ENCODE measurements around the gene CFAP65.

CFAP65 gene, protein sequence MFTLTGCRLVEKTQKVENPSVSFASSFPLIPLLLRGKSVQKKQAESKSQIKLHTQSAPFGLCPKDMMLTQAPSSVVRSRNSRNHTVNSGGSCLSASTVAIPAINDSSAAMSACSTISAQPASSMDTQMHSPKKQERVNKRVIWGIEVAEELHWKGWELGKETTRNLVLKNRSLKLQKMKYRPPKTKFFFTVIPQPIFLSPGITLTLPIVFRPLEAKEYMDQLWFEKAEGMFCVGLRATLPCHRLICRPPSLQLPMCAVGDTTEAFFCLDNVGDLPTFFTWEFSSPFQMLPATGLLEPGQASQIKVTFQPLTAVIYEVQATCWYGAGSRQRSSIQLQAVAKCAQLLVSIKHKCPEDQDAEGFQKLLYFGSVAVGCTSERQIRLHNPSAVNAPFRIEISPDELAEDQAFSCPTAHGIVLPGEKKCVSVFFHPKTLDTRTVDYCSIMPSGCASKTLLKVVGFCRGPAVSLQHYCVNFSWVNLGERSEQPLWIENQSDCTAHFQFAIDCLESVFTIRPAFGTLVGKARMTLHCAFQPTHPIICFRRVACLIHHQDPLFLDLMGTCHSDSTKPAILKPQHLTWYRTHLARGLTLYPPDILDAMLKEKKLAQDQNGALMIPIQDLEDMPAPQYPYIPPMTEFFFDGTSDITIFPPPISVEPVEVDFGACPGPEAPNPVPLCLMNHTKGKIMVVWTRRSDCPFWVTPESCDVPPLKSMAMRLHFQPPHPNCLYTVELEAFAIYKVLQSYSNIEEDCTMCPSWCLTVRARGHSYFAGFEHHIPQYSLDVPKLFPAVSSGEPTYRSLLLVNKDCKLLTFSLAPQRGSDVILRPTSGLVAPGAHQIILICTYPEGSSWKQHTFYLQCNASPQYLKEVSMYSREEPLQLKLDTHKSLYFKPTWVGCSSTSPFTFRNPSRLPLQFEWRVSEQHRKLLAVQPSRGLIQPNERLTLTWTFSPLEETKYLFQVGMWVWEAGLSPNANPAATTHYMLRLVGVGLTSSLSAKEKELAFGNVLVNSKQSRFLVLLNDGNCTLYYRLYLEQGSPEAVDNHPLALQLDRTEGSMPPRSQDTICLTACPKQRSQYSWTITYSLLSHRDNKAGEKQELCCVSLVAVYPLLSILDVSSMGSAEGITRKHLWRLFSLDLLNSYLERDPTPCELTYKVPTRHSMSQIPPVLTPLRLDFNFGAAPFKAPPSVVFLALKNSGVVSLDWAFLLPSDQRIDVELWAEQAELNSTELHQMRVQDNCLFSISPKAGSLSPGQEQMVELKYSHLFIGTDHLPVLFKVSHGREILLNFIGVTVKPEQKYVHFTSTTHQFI (N-terminal part only)

DNA sequence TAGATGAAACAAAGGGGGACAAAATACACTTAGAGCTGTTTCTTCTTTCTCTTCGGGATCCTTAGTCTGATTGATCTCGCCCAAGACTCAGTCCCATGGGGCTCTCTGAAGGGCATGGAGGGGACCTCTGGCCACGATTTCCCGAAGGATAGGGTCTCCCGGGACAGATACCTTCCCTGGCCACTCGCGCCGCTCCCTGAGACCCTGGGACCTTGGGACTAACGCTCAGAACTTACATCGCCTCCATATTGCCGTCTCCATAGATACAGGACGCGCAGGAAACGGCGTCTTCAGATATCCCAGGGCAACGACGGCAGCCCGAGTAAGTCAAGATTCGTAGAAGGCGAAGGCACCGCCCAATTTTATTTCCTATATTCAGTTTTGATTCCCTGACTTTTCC lies at the start of gene CFAP65:
Gene CFAP65, minus strand, starts transcription at position 265 of the 400 bp plus-strand sequence. CDS start 2,468 bp downstream, outside the sequence.
- H3K4me3 ChIP-seq (ENCODE audit: low read depth, low read length), result no peak within 1 kb of the TSS
- TF ChIP-seq, protein P1, sequence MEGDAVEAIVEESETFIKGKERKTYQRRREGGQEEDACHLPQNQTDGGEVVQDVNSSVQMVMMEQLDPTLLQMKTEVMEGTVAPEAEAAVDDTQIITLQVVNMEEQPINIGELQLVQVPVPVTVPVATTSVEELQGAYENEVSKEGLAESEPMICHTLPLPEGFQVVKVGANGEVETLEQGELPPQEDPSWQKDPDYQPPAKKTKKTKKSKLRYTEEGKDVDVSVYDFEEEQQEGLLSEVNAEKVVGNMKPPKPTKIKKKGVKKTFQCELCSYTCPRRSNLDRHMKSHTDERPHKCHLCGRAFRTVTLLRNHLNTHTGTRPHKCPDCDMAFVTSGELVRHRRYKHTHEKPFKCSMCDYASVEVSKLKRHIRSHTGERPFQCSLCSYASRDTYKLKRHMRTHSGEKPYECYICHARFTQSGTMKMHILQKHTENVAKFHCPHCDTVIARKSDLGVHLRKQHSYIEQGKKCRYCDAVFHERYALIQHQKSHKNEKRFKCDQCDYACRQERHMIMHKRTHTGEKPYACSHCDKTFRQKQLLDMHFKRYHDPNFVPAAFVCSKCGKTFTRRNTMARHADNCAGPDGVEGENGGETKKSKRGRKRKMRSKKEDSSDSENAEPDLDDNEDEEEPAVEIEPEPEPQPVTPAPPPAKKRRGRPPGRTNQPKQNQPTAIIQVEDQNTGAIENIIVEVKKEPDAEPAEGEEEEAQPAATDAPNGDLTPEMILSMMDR (IDR thresholded peaks at IDR 0.05; ENCODE audit: insufficient read depth, low read depth, low read length, missing control alignments), result no peak
- DNase-seq (ENCODE audit: low read depth), result peak; percentile 34

DNA sequence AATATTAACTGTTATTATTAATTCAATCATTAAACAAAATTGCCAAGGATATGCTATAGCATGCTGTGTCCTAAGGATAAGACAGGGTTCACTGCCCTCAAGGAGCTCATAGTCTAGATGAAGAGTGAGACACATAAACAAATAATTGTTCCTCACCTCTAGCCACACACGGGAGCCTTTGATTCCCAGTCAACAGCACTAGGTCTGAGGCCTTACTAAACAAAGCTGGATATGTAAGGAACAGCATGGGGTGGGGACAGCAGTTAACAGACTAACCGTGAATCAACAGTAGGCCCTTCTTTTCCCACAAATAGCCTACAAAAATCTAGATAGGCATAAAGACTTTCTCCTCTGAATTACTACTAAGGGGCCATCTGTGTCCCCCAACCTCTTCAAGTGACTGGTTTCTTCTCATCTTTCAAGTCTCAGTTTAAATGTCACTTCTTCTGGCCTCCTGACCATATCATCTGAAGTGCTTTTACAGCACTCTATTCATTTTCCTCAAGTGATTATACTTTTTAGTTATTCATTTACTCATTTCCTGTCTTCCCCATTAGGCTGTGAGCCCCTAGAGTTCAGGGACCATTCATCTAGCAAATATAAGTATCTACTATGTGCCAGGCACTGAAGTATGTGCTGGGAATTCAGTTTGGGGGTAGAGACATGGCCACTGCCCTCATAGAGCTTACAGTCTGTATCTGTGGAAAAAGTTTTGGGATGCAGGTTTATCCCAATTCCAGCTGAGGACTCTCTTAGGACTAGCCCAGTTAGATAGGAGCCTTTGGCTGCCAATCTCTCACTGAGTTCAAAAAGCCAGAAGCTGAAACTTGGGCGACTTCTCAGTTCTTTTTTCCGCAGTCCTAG lies 49.4 kb upstream of the CFAP65 start:
- H3K4me3 ChIP-seq (ENCODE audit: low read depth, low read length), result no peak overlapping the region
- DNase-seq (ENCODE audit: low read depth), result no peak
- TF ChIP-seq, protein P1 (IDR thresholded peaks at IDR 0.05; ENCODE audit: insufficient read depth, low read depth, low read length, missing control alignments), result no peak

DNA sequence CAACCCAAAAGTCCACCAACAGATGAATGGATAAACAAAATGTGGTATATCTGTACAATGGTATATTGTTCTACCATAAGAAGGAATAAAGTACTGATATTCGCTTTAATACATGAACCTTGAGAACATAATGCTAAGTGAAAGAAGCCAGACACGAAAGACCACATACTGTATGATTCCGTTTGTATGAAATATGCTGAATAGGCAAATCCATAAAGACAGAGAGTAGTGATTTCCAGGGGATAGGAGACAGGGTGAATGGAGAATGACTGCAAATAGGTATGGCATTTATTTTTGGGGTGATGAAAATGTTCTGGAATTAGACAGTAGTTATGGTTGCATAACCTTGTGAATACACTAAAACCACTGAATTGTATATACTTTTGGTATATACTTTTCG lies 48.0 kb upstream of the CFAP65 start:
- H3K4me3 ChIP-seq (ENCODE audit: low read depth, low read length), result no peak overlapping the region
- DNase-seq (ENCODE audit: low read depth), result no peak
- TF ChIP-seq, protein P1 (IDR thresholded peaks at IDR 0.05; ENCODE audit: insufficient read depth, low read depth, low read length, missing control alignments), result no peak

DNA sequence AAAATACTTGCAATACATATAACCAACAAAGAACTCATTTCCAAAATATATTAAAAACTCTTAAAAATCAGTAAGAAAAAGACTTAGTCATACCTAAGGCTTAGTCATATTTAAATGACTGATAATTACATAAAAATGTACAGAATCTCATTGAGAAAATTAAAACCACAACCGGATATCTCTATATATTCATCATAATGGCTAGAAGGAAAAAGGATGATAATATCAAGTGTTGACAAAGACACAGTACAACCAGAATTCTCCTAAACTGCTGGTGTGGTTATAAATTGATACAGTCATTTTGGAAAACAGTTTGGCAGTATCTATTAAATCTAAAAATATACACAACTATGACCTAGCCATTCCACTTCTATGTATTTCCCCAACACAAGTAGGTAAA lies 46.5 kb upstream of the CFAP65 start:
- no peak overlapping the region for H3K4me3 ChIP-seq (ENCODE audit: low read depth, low read length)
- TF ChIP-seq, protein P1 (IDR thresholded peaks at IDR 0.05; ENCODE audit: insufficient read depth, low read depth, low read length, missing control alignments), result no peak
- DNase-seq (ENCODE audit: low read depth), result no peak

DNA sequence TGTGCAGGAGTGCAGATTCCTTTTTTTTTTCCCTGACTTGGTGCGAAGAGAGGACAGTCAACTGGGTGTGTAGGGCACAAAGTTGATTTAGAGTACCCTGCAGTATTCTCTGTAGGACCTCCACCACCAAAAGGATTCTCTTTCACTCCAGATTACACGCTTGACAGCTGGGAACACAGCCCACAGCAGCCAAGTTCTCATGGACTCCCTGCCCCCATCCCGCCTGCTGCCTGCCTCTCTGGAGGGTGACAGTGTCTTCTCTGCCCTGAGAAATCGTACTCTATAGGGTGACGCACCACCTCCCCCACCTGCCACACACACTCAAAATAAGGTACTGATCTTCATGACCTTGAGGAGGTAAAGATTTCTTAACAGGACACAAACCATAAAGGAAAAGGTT lies 46.0 kb upstream of the CFAP65 start:
- no peak for DNase-seq (ENCODE audit: low read depth)
- TF ChIP-seq, protein P1 (IDR thresholded peaks at IDR 0.05; ENCODE audit: insufficient read depth, low read depth, low read length, missing control alignments), result no peak
- H3K4me3 ChIP-seq (ENCODE audit: low read depth, low read length), result no peak overlapping the region

Measured in GM12865 (cell line).